ENCODE data around the gene NOL8.

The NOL8 gene

GRCh38 chr9:92295827-92296258, 29.3 kb downstream of the NOL8 start:
- no peak for DNase-seq (ENCODE audit: low spot score)
- Histone ChIP-seq H3K27ac (no peak overlapping the region), H3K4me3 (no peak overlapping the region)
- TF ChIP-seq, protein P1, sequence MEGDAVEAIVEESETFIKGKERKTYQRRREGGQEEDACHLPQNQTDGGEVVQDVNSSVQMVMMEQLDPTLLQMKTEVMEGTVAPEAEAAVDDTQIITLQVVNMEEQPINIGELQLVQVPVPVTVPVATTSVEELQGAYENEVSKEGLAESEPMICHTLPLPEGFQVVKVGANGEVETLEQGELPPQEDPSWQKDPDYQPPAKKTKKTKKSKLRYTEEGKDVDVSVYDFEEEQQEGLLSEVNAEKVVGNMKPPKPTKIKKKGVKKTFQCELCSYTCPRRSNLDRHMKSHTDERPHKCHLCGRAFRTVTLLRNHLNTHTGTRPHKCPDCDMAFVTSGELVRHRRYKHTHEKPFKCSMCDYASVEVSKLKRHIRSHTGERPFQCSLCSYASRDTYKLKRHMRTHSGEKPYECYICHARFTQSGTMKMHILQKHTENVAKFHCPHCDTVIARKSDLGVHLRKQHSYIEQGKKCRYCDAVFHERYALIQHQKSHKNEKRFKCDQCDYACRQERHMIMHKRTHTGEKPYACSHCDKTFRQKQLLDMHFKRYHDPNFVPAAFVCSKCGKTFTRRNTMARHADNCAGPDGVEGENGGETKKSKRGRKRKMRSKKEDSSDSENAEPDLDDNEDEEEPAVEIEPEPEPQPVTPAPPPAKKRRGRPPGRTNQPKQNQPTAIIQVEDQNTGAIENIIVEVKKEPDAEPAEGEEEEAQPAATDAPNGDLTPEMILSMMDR (IDR thresholded peaks at IDR 0.05), result no peak

- no peak for DNase-seq (ENCODE audit: low spot score)
- no peak overlapping the region for H3K27ac ChIP-seq
- TF ChIP-seq, protein P1 (IDR thresholded peaks at IDR 0.05), result no peak
Measured at GRCh38 chr9:92295240-92295790, 29.8 kb downstream of the NOL8 start.

DNA sequence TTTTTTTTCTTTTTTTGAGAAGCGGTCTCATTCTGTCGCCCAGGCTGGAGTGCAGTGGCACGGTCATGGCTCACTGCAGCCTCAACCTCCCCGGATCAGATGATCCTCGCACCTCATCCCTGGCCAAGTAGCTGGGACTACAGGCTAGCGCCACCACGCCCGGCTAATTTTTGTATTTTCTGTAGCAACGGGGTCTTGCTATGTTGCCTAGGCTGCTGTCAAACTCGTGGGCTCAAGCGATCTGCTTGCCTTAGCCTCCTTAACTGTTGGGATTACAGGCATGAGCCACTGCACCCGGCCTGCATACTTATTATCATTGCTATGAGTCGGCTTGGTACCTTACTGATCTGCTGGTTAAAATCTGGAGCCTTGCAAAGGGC, 30.9 kb downstream of the NOL8 start:
- TF ChIP-seq, protein P1 (IDR thresholded peaks at IDR 0.05), result no peak
- DNase-seq (ENCODE audit: low spot score), result no peak
- H3K4me3 ChIP-seq, result peak overlapping the region; percentile 77
- H3K27ac ChIP-seq, result peak overlapping the region; percentile 52 to 75

More at GRCh38 chr9:92295240-92295790, 29.8 kb downstream of the NOL8 start:
- no peak overlapping the region for H3K4me3 ChIP-seq

DNA sequence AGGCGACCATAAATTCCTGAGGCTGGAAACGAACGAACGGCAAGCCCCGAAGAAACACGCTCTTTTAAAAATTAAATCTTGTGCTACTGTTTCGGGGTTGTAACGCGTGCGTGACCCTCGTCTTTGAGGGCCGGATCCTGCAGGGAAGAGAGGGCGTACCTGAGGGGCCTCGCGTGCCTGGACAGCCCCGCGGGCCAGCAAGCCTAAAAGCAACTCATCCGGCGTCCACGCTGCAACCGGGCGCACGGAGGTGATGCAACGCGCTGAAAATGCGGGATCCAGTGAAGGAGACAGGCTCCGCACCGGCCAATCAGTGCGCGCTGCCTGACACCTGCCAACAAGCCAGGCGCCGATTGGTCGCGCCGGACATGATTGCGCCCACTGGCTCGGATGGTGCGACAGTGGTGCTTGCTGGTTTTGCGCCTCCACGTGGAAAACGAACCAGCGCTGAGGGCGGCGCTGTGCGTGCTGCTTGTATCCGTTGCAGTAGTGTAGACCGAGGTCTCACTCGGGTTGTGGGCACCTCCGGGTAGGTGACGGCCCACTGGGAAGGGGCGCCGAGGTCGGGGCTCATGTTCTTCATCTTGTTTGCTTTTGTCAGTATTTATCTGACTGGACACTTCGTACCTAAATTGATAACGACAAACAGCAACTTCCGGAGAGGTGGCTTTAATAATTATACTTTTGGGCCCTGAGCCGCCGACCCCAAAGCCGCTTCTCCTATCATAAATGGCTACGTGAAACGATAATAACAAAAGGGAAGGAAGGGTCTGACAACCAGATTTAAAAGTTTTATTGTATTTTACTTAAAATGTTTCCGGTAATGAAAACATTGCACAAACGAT, 31.5 kb downstream of the NOL8 start, which contains the start of gene IARS1:
Gene IARS1 (minus strand): TSS at position 246 of the 845 bp plus-strand sequence. CDS start 4,278 bp downstream, outside the sequence.
- Histone ChIP-seq H3K4me3 (peak within 1 kb of the TSS; percentile 77), H3K27ac (peak within 1 kb of the TSS; percentile 52 to 75)
- peak; percentile 99 for DNase-seq (ENCODE audit: low spot score)
- TF ChIP-seq, protein P1 (IDR thresholded peaks at IDR 0.05), result no peak

DNA sequence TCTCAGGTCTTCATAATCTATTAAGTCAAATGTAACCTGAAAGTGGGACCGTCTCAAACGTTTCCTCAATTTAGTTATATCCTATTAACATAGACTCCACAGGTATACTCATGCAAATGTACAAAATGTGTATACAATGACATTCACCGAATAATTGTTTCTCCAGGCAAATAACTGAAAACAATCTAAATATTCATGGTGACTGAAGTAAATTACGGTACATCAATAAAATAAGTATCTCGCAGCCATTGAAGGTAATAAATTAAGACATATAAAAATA, 32.1 kb downstream of the NOL8 start:
- H3K27ac ChIP-seq, result peak overlapping the region in 1 of 2 donors; percentile 47
- TF ChIP-seq, protein P1 (IDR thresholded peaks at IDR 0.05), result no peak
- no peak for DNase-seq (ENCODE audit: low spot score)
- H3K4me3 ChIP-seq, result peak overlapping the region; percentile 77

DNA sequence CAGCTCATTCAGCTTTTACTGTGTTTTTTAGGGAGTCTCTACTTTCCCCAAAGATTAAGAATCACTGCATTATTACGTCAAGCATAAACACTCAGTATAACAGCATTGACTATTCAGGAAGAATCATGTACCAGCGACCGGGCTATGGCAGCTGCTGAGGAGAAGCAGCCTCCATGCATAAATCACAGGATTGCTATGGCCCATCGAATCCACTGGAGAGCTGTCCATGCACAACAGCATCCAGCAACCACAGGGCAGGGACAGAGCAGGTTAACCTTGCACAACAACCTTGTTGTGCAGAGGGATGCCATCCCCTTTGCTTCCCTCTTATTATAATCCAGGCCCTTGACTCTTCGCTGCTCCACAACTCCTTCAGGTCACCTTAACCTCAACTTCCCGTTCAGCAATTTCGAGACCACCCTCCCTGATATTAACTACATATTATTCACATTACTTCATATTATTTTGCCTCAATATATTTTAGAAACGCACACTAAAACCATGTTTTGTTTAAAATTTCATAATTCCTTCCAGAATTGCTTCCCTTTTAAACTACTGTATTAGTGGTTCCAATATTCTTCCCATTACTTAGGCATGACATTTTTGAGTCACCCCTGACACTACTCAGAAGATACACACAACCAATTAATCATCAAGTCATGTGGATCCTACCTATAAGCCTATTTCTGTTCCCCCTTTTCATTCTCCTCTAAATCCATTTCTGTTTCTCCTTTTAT, 32.6 kb downstream of the NOL8 start:
- Histone ChIP-seq H3K27ac (peak overlapping the region in 1 of 2 donors; percentile 47), H3K4me3 (peak overlapping the region; percentile 77)
- no peak for DNase-seq (ENCODE audit: low spot score)
- TF ChIP-seq, protein P1 (IDR thresholded peaks at IDR 0.05), result no peak

Measured in coronary artery (tissue), 2 donors.